GM12875 (cell line): ENCODE results near the gene QTRT2.

Experiments
- H3K4me3 ChIP-seq: one replicate; pipeline ENCODE4 v1.5.1; 2011; ENCODE audit warnings: low read depth, low read length, control low read depth
- CTCF ChIP-seq: IDR thresholded peaks from 2 replicates; pipeline ENCODE4 v1.5.1; 2011; ENCODE audit warnings: low read depth, mild to moderate bottlenecking, control low read depth, inconsistent platforms, low read length, moderate library complexity, borderline replicate concordance; ENCODE audit not compliant: insufficient read depth

The QTRT2 gene

GRCh38 chr3:114052216-114052615 lies 4.3 kb upstream of the QTRT2 start:
- no peak for TF ChIP-seq CTCF
- no peak overlapping the region for H3K4me3 ChIP-seq

- peak overlapping the region; percentile 78 for H3K4me3 ChIP-seq
- no peak for TF ChIP-seq CTCF
Observed at GRCh38 chr3:114057011-114057347, 442 bp downstream of the QTRT2 start.

GRCh38 chr3:114058646-114059045 lies 2.1 kb downstream of the QTRT2 start:
- TF ChIP-seq CTCF: no peak
- no peak overlapping the region for H3K4me3 ChIP-seq

GRCh38 chr3:114060906-114061655 lies 4.5 kb downstream of the QTRT2 start:
- no peak for TF ChIP-seq CTCF
- no peak overlapping the region for H3K4me3 ChIP-seq

GRCh38 chr3:114067804-114068203 lies 11.3 kb downstream of the QTRT2 start:
- no peak overlapping the region for H3K4me3 ChIP-seq
- no peak for TF ChIP-seq CTCF

GRCh38 chr3:114068336-114068735 lies 11.8 kb downstream of the QTRT2 start:
- TF ChIP-seq CTCF: no peak
- no peak overlapping the region for H3K4me3 ChIP-seq

GRCh38 chr3:114071786-114072185 lies 15.2 kb downstream of the QTRT2 start:
- no peak overlapping the region for H3K4me3 ChIP-seq
- no peak for TF ChIP-seq CTCF
